Endodermal cell (in vitro differentiated cells): ENCODE data around the gene ASTL. TPM values are rescaled to one million over a fixed set of nuclear protein-coding genes. Genes with fewer than 3 reads are reported as not detected.

Source experiments
- DNase-seq: peaks from one replicate; pipeline ENCODE4 v3.0.0-alpha.2; 2017
- H3K27ac ChIP-seq: 2 replicates; pipeline ENCODE4 v1.5.1; 2013; ENCODE audit warnings: mild to moderate bottlenecking, low read depth, low read length, moderate library complexity
- H3K27me3 ChIP-seq: 2 replicates; pipeline ENCODE4 v1.6.1; 2013; ENCODE audit warnings: mild to moderate bottlenecking, low read length, moderate library complexity; ENCODE audit not compliant: insufficient read depth, control insufficient read depth, poor library complexity, severe bottlenecking
- H3K36me3 ChIP-seq: 2 replicates; pipeline ENCODE4 v1.7.0; 2013; ENCODE audit warnings: mild to moderate bottlenecking, low read length, moderate library complexity; ENCODE audit not compliant: control insufficient read depth, insufficient read depth
- H3K4me1 ChIP-seq: one replicate; pipeline ENCODE4 v1.7.0; 2013; ENCODE audit warnings: low read length; ENCODE audit not compliant: control insufficient read depth, insufficient read depth
- H3K4me3 ChIP-seq: 2 replicates; pipeline ENCODE4 v1.5.1; 2013; ENCODE audit warnings: mild to moderate bottlenecking, low read length, moderate library complexity
- H3K9ac ChIP-seq: 2 replicates; pipeline ENCODE4 v1.6.1; 2013; ENCODE audit warnings: mild to moderate bottlenecking, low read length, moderate library complexity; ENCODE audit not compliant: poor library complexity, severe bottlenecking; ENCODE audit errors: extremely low read depth
- H3K9me3 ChIP-seq: 2 replicates; pipeline ENCODE4 v1.6.1; 2013; ENCODE audit warnings: mild to moderate bottlenecking, low read length, moderate library complexity; ENCODE audit not compliant: control insufficient read depth
- H3K27ac Mint-ChIP-seq: 2 replicates; pipeline ENCODE4 v1.8.0; 2020; ENCODE audit warnings: mixed read lengths
- H3K27me3 Mint-ChIP-seq: 2 replicates; pipeline ENCODE4 v1.8.0; 2021; ENCODE audit warnings: mild to moderate bottlenecking, mixed read lengths; ENCODE audit not compliant: insufficient read depth
- H3K36me3 Mint-ChIP-seq: 2 replicates; pipeline ENCODE4 v1.8.0; 2020; ENCODE audit warnings: low read depth, mixed read lengths
- H3K4me1 Mint-ChIP-seq: 2 replicates; pipeline ENCODE4 v1.8.0; 2020; ENCODE audit warnings: mixed read lengths
- H3K4me3 Mint-ChIP-seq: 2 replicates; pipeline ENCODE4 v1.8.0; 2020; ENCODE audit warnings: mild to moderate bottlenecking, moderate library complexity, mixed read lengths
- H3K9me3 Mint-ChIP-seq: 2 replicates; pipeline ENCODE4 v1.8.0; 2020; ENCODE audit warnings: mild to moderate bottlenecking, mixed read lengths
- CTCF ChIP-seq: fragments of 200-600 bp; sonication (generic); conservative IDR thresholded peaks from 2 replicates; pipeline ENCODE4 v1.5.0; 2021; ENCODE audit warnings: antibody characterized with exemption, mild to moderate bottlenecking
- WGBS, 2 experiments: methylation state at CpG; one replicate each; pipeline versions ENCODE4 v1.1.5 to v1.1.7; 2013; ENCODE audit warnings: missing lambda C conversion rate in 2 of 2, mixed read lengths in 1 of 2; ENCODE audit not compliant: insufficient coverage in 1 of 2, insufficient read length in 1 of 2; 5-methylcytosine and 5-hydroxymethylcytosine counted together
- total RNA-seq, 2 donors: library from RNA; stranded (reverse); fragmentation: NEBNext Ultra II Directional in 1 of 2; extraction: Animal tissue kit (Norgen Biotek cat#: 25700) in 1 of 2; gene quantifications; 2 replicates in 1 of 2; 3 replicates in 1 of 2; pipeline ENCODE4 v1.2.1, GENCODE V29; 2021

The ASTL gene
- total RNA-seq, 2 donors from 2014 or later: not detected

DNA sequence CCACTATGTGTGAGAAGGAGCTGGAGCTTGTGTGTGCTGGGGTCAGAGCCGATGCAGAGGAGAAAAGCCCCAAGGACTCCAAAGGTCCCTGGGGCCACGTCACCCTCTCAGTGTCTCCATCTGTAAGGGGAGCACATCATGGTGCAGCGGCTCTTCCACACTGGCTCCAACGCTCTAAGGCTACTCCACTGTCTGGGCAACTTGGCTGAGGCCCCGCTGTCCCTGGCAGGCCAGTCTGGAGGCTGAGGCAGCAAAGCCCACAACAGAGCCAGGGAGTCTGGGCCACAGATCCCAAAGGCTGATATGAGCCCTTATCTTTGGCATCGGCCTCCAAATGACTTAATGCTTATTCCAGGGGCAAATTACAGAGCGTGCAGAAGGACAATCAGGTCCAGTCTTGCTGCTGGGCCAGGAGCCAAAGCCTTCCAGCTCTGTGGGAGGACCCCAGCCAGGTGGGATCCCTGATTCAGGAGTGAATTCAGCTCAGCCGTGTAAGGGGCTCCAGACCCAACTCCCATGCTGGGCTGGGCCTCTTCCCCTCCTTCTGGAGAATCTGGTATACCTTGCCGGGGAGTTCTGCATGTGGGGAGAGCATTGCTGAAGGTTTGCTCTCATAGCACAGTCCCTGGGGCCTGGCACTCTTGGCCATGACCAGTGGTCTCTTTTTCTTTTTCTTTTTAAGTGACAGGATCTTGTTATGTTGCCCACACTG is 8.7 kb upstream of the ASTL start:
- no peak overlapping the region for H3K27ac Mint-ChIP-seq

DNA sequence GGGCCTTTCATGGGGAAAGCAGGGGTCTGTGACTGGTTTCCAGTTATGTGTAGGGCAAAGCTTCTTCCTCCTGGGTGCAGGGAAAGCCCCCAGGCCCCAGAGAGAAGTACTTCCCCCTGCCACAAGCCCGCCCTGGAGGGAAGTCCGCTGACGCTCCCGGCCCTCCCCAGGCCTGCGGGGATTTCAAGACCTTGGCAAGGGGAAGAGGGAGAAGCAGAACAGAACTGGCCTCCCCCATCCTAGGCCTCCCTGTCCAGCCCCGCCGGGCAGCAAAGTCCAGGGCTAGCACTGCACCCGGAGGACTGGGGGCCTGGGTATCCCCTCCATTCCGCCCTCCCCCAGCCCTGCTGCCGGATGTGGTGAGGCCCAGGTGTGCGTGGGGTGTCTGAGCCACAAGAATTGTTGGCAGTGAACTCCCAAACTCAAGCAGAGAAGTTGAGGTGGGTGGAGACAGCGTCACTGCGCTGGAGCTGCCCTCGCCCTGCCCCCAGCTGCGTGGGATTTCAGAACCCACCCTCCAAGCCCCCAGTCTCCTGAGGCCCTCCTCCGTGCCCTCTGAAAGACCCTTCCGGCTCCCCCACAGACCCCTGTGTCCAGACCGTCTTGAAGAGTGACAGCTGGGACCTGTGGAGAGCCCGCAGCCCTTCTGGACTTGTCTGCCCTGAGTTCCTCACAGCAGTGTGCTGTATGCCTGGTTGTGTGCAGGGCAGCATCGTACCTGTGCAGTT is 8.0 kb upstream of the ASTL start:
- Histone ChIP-seq H3K9ac (no peak overlapping the region), H3K27me3 (peaks cover 30% of the 10 kb centered on the region), H3K4me3 (no peak overlapping the region), H3K4me1 (no peaks in the 10 kb centered on the region), H3K9me3 (no peaks in the 10 kb centered on the region), H3K36me3 (no peaks in the 10 kb centered on the region), H3K27ac (no peak overlapping the region)
- H3K9me3 Mint-ChIP-seq: no peaks in the 10 kb centered on the region
- peaks cover 27% of the 10 kb centered on the region for H3K27me3 Mint-ChIP-seq
- no peaks in the 10 kb centered on the region for H3K36me3 Mint-ChIP-seq
- no peak overlapping the region for H3K27ac Mint-ChIP-seq
- H3K4me1 Mint-ChIP-seq: peaks cover 10% of the 10 kb centered on the region
- TF ChIP-seq CTCF: no peak
- no peak overlapping the region for H3K4me3 Mint-ChIP-seq
- WGBS, 2 experiments: 87 to 91% methylated on average over 9 to 20 of the region's 20 CpGs
- peak; percentile 44 for DNase-seq

More for the DNA sequence above, 8.7 kb upstream of the ASTL start:
- DNase-seq: peak; percentile 53
- Histone ChIP-seq H3K36me3 (no peaks in the 10 kb centered on the region), H3K9ac (no peak overlapping the region), H3K27ac (no peak overlapping the region), H3K4me1 (no peaks in the 10 kb centered on the region), H3K4me3 (no peak overlapping the region), H3K9me3 (no peaks in the 10 kb centered on the region), H3K27me3 (peaks cover 30% of the 10 kb centered on the region)
- H3K36me3 Mint-ChIP-seq: no peaks in the 10 kb centered on the region
- no peak for TF ChIP-seq CTCF
- no peaks in the 10 kb centered on the region for H3K9me3 Mint-ChIP-seq
- peaks cover 27% of the 10 kb centered on the region for H3K27me3 Mint-ChIP-seq
- peaks cover 11% of the 10 kb centered on the region for H3K4me1 Mint-ChIP-seq
- no peak overlapping the region for H3K4me3 Mint-ChIP-seq
- 93 to 95% methylated on average over 6 to 9 of the region's 9 CpGs for WGBS, 2 experiments

- no peaks in the 10 kb centered on the region for H3K9me3 ChIP-seq
- H3K9ac ChIP-seq: no peak overlapping the region
- DNase-seq: peak; percentile 62
- Mint-ChIP-seq H3K9me3 (no peaks in the 10 kb centered on the region), H3K4me3 (peak overlapping the region; percentile 61), H3K36me3 (no peaks in the 10 kb centered on the region), H3K27me3 (peaks cover 27% of the 10 kb centered on the region), H3K4me1 (peaks cover 10% of the 10 kb centered on the region), H3K27ac (no peak overlapping the region)
- H3K27me3 ChIP-seq: peaks cover 30% of the 10 kb centered on the region
- H3K27ac ChIP-seq: no peak overlapping the region
- no peaks in the 10 kb centered on the region for H3K36me3 ChIP-seq
- no peak for TF ChIP-seq CTCF
- WGBS, 2 experiments: 67 to 85% methylated on average over 2 to 3 of the region's 3 CpGs
- H3K4me3 ChIP-seq: no peak overlapping the region
- H3K4me1 ChIP-seq: no peaks in the 10 kb centered on the region
Observed at GRCh38 chr2:96145848-96146152, 7.5 kb upstream of the ASTL start.
